ENCODE measurements around the gene ZNF284. TPM values are rescaled to one million over a fixed set of nuclear protein-coding genes. Genes with fewer than 3 reads are reported as not detected.
A peak's percentile ranks its signal among the peaks of the same experiment; 100 is the strongest.

The ZNF284 gene
- 1.8 TPM for polyA plus RNA-seq (2013, experiment 1 of 2; ENCODE audit: insufficient read length)
- 2.2 TPM for polyA plus RNA-seq (2013, experiment 2 of 2; ENCODE audit: insufficient read length)

GRCh38 chr19:44071824-44072542 is at the start of gene ZNF284:
TSS of gene ZNF284 (plus strand) at chr19:44072159. CDS start at chr19:44076390, 4,231 bp downstream.
- peak; percentile 93 for DNase-seq

GRCh38 chr19:44024900-44025216 is 47.1 kb upstream of the ZNF284 start:
- no peak for DNase-seq

DNA sequence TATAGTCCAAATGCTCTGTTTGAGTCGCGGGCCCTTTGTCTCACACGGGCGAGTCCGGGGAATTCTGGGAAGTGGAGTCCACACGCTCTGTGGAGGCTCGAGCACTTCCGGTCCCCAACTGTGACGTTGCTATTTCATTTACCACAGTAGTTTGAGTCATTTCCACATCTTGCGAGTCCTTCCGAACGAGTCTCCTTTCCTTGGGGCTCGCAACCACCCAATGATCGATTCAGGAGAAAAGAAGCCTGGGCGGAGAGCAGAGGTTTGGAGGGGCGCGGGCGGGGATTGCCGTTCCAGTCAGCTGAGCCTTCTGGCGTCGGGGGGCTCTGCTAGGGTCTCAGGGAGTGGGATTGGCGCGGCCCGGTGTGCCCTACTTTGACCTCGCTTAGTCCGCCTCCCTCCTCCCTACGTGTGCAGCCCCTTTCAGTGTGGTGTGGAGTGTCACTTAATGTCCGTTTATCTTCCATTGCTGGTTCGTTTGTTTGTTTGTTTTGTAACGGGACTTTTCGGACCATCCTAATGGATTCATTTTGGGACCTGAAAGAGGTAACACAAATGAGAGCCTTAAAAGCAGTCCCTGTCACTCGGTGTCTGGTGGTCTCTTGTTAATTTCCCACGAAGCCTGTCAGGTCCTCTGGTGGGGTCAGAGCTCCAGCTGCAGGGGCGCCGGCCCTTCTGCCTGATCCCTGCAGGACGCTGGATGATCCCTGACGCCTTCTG is 46.6 kb upstream of the ZNF284 start, which contains the start of gene ZNF222:
TSS of gene ZNF222 (plus strand) at position 163 of the 720 bp plus-strand sequence. CDS start at position 221, 58 bp downstream.
- DNase-seq: peak; percentile 93

- no peak for DNase-seq
Observed at GRCh38 chr19:44026622-44027021, 45.3 kb upstream of the ZNF284 start.

DNA sequence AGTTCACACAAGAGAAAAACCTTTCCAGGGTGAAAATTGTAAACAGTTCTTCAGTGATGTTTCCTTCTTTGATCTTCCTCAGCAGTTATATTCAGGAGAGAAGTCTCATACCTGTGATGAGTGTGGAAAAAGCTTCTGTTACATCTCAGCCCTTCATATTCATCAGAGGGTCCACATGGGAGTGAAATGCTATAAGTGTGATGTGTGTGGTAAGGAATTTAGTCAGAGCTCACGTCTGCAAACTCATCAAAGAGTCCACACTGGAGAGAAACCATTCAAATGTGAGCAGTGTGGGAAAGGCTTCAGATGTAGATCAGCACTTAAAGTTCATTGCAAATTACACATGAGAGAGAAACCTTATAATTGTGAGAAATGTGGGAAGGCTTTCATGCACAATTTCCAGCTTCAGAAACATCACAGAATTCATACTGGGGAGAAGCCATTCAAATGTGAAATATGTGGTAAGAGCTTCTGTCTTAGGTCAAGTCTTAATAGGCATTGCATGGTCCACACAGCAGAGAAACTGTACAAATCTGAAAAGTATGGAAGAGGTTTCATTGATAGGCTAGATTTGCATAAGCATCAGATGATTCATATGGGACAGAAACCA is 39.9 kb upstream of the ZNF284 start:
- no peak for DNase-seq

GRCh38 chr19:44042147-44042546 is 29.8 kb upstream of the ZNF284 start:
- DNase-seq: no peak

DNA sequence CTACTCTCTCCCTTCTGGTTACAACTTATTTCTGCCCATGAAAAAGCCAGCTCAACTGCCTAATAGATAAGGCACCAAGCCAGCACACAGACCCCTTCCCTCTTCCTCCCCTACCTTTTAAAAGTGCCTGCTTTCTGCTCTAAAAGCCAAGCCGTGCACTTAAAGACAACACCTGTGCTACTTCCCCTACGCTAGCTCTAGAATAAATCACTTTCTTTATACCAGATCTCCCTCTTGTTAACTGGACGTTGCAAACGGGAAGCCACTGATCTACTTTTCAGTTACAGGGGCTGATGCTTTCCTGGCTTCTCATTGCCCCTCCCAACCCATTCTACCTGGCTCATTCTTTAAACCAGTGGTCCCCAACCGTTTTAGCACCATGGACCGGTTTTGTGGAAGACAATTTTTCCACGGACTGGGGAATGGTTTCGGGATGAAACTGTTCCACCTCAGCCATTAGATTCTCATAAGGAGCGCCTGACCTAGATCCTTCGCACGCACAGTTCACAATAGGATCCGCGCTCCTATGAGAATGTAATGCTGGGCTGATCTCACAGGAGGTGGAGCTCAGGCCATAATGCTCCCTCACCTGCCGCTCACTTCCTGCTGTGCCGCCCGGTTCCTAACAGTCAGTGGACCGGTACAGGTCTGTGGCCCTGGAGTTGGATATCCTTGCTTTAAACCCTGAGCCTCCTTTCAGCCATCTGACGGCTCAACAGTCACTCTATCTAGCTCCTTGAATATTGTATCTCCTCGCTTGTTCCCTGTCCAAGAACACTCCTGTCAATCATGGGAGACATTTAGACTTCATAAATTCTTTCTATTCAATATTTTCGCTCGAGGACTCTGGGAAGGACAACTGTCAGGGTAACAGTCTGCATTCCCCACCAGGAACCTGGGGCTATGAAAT is 21.0 kb upstream of the ZNF284 start:
- DNase-seq: no peak

- DNase-seq: peak; percentile 96
Observed at GRCh38 chr19:44051650-44052402, 20.1 kb upstream of the ZNF284 start, which contains the start of gene ZNF223. TSS of gene ZNF223 (plus strand) at chr19:44052036. CDS start at chr19:44055177, 3,141 bp downstream.

- DNase-seq: no peak
Observed at GRCh38 chr19:44055870-44056269, 16.1 kb upstream of the ZNF284 start.

GRCh38 chr19:44059229-44059628 is 12.7 kb upstream of the ZNF284 start:
- no peak for DNase-seq

DNA sequence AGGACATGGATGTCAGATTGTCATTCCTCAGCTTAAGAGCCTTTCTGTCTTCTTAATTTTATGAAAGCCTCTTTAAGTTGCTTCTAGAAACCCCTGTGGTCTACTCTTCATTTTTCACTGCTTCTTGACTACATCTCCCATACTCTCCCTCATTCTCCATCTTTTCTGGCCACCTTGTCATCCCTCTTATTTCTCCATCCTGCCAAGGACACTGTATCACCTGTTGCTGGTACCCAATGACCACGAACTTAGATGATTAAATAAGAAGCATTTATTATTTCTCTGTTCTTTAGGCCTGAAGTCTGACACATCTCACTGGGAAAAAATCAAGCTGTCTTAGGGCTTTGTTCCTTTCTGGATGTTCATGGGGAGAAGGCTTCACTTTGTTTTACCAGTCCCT is 10.9 kb upstream of the ZNF284 start:
- DNase-seq: no peak

DNA sequence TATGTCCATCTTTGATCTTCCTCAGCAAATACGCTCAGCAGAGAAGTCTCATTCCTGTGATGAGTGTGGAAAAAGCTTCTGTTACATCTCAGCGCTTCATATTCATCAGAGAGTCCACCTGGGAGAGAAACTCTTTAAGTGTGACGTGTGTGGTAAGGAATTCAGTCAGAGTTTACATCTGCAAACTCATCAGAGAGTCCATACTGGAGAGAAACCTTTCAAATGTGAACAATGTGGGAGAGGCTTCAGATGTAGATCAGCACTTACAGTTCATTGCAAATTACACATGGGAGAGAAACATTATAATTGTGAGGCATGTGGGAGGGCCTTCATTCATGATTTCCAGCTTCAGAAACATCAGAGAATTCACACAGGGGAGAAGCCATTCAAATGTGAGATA is 5.7 kb upstream of the ZNF284 start:
- no peak for DNase-seq

DNA sequence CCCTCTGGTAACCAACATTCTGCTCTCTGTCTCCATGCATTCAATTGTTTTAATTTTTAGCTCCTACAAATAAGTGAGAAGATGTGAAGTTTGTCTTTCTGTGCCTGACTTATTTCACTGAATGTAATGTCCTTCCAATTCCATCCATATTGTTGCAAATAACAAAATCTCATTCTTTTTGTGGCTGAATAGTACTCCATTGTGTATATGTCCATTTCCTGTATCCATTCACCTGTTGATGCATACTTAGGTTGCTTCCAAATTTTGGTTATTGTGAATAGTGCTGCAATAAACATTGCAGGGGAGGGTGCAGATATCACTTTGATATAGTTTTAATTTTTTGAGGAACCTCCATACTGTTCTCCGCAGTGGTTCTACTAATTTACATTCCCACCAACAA is 2.5 kb upstream of the ZNF284 start:
- DNase-seq: no peak

GRCh38 chr19:44072543-44073401 is 813 bp downstream of the ZNF284 start:
- DNase-seq: peak; percentile 1

- DNase-seq: no peak
Observed at GRCh38 chr19:44076325-44076724, 4.4 kb downstream of the ZNF284 start.

DNA sequence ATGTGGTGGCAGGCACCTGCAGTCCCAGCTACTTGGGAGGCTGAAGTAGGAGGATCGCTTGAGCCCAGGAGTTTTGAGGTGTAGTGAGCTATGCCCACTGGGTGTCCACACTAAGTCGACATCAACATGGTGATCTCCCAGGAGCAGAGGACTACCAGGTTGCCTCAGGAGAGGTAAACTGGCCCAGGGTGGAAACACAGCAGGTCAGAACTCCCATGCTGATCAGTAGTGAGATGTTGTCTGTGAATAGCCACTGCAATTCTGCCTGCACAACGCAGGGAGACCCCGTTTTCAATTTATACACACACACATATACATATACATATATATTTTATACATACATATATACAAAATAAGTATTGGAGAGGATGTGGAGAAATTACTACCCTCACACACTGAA is 20.1 kb downstream of the ZNF284 start:
- DNase-seq: no peak

DNA sequence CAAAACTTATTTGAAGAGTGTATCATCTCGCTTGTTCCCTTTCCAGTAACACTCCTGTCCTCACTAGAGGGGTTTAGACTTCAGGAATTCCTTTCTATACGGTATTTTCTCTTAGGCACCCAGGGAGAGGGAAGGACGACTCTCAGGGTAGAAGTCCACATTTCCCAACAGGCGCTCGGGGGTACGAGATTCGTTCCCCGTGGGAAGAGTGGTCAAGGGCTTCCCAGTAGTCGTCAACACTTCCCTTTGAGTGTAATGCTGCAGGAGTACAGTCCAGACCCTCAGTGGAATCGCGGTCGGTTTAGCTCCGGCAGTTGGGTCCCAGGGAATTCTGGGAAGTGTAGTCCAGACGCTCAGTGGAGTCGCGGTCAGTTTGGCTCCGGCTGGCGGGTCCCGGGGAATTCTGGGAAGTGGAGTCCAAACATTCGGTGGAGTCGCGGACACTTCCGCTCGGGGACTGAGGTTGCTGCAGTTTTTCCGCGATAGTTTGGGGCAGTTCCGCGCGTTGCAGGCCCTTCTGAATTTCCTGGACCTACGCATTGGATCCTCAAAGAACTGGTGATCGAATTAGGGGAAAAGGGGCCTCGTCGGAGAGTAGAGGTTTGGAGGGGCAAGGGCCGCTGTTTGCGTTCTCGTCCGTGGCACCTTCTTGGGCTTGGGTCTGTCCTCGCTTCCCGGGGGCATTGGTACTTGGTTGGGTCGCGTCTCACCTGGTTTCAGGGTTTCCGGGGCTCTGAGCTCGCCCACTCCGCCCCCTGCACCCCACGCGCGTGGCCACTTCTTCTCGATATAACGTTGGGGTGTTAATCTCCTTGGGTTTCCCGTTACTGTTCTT is 22.2 kb downstream of the ZNF284 start, which contains the start of gene ZNF224:
TSS of gene ZNF224 (plus strand) at position 431 of the 835 bp plus-strand sequence. CDS start 3,513 bp downstream, outside the sequence.
- peak; percentile 94 for DNase-seq

DNA sequence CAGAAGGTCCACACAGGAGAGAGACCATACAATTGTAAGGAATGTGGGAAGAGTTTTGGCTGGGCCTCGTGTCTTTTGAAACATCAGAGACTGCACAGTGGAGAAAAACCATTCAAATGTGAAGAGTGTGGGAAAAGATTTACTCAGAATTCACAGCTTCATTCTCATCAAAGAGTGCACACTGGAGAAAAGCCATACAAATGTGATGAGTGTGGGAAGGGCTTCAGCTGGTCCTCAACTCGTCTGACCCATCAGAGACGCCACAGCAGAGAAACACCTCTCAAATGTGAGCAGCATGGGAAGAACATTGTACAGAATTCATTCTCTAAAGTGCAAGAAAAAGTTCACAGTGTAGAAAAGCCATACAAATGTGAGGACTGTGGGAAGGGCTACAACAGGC is 35.8 kb downstream of the ZNF284 start:
- DNase-seq: no peak

- DNase-seq: no peak
Observed at GRCh38 chr19:44109458-44109857, 37.5 kb downstream of the ZNF284 start.

All from fibroblast of skin of scalp (primary cell).